HG03103 (cell line): ENCODE measurements around the gene TMEM44.

Experiments
- ATAC-seq: cut with Tn5 transposase; IDR thresholded peaks from one replicate; pipeline ENCODE4 v1.9.1; 2021; ENCODE audit warnings: low read depth; ENCODE audit not compliant: unreplicated experiment

The TMEM44 gene

GRCh38 chr3:194633349-194634004 lies at the start of gene TMEM44:
TSS of gene TMEM44 (minus strand) at chr3:194633419. CDS start at chr3:194633215, 204 bp downstream.
- ATAC-seq = peak; percentile 80

GRCh38 chr3:194682694-194683310 lies 49.6 kb upstream of the TMEM44 start:
- ATAC-seq = no peak

GRCh38 chr3:194682189-194682693 lies 49.0 kb upstream of the TMEM44 start:
- ATAC-seq = no peak

- ATAC-seq = no peak
Observed at GRCh38 chr3:194680888-194681615, 47.8 kb upstream of the TMEM44 start.

GRCh38 chr3:194676471-194676870 lies 43.3 kb upstream of the TMEM44 start:
- no peak for ATAC-seq

GRCh38 chr3:194675680-194676079 lies 42.5 kb upstream of the TMEM44 start:
- no peak for ATAC-seq

- ATAC-seq = no peak
Observed at GRCh38 chr3:194675081-194675640, 41.9 kb upstream of the TMEM44 start.

GRCh38 chr3:194673761-194674160 lies 40.5 kb upstream of the TMEM44 start:
- no peak for ATAC-seq

- no peak for ATAC-seq
Observed at GRCh38 chr3:194672876-194673275, 39.7 kb upstream of the TMEM44 start.

- ATAC-seq = peak; percentile 90
Observed at GRCh38 chr3:194671900-194672808, 38.9 kb upstream of the TMEM44 start, which contains the start of gene LSG1. TSS of gene LSG1 (minus strand) at chr3:194672191. CDS start at chr3:194672162, 29 bp downstream.

- no peak for ATAC-seq
Observed at GRCh38 chr3:194671511-194671899, 38.3 kb upstream of the TMEM44 start.

GRCh38 chr3:194667363-194667762 lies 34.1 kb upstream of the TMEM44 start:
- ATAC-seq = no peak

GRCh38 chr3:194664857-194665256 lies 31.6 kb upstream of the TMEM44 start:
- no peak for ATAC-seq

GRCh38 chr3:194661946-194662345 lies 28.7 kb upstream of the TMEM44 start:
- ATAC-seq = no peak

GRCh38 chr3:194661374-194661773 lies 28.2 kb upstream of the TMEM44 start:
- no peak for ATAC-seq

- no peak for ATAC-seq
Observed at GRCh38 chr3:194659778-194660177, 26.6 kb upstream of the TMEM44 start.

- ATAC-seq = no peak
Observed at GRCh38 chr3:194658477-194659242, 25.4 kb upstream of the TMEM44 start.

GRCh38 chr3:194657439-194657838 lies 24.2 kb upstream of the TMEM44 start:
- ATAC-seq = no peak

- ATAC-seq = no peak
Observed at GRCh38 chr3:194654443-194654842, 21.2 kb upstream of the TMEM44 start.
